GM21447 (cell line): ENCODE data around the gene CNPY3.

Experiments
- ATAC-seq: cut with Tn5 transposase; IDR thresholded peaks from one replicate; pipeline ENCODE4 v1.9.1; 2021; ENCODE audit not compliant: unreplicated experiment

CNPY3 gene

GRCh38 chr6:42978839-42979522 lies 49.7 kb downstream of the CNPY3 start, which contains the start of gene PEX6:
PEX6 (minus strand) TSS chr6:42979181; CDS start chr6:42979150, 31 bp downstream.
- ATAC-seq, result peak; percentile 91

DNA sequence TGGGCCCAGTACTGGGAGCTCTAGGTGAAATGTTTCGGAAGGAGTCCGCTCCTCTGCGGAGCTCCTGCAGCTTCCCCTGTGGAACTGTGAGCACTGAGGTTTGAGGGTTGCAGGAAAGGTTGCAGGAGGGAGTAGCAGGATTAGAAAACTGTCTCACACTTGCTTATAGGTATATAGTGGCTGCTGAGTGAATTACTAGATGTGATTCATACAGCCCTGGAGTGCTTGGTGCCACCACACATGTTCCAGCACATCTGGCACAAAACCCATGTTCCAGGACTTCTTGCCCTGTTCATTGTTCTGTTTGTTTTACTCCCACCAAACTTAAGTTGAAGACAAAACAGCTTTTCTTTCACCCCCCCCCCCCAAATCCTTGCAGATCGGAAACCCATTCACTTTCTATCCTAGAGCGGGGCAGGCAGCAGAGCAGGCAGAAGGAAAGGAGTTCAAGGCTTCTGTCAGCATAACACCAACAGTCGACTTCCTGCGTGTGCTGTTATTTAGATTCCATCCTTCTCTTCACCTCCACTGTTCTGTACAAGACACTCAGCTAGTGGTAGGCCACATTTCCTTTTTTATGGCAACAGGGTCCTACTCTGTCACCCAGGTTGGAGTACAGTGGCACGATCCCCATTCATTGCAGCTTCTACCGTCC lies 50.4 kb downstream of the CNPY3 start:
- no peak for ATAC-seq

DNA sequence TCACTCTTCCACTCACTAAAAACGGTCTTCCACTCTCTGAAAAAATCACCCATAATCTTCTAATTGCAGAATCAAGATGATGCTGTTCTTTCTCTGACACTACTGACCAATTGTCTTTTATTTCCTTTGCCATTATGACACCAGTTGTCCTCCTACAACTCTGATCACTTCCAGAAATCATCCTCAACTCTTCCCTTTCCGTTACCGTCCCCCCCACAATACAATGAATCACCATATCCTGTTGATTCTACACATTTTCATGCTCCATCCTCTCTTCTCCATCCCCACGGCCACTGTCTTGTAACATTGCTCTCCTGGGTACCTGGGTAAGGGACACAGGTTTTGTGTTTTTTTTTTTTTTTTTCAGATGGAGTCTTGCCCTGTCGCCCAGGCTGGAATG lies 52.6 kb downstream of the CNPY3 start:
- no peak for ATAC-seq

GRCh38 chr6:42984001-42984923 lies 55.0 kb downstream of the CNPY3 start, which contains the start of gene PPP2R5D:
PPP2R5D (plus strand) TSS chr6:42984570; CDS start chr6:42984678, 108 bp downstream.
- ATAC-seq, result peak; percentile 97

- no peak for ATAC-seq
These were observed 55.7 kb downstream of the CNPY3 start for GRCh38 chr6:42984924-42985475.

- no peak for ATAC-seq
These were observed 58.5 kb downstream of the CNPY3 start for GRCh38 chr6:42987533-42988451.

GRCh38 chr6:42988486-42989020 lies 59.3 kb downstream of the CNPY3 start:
- ATAC-seq, result no peak
